Measurements from ENCODE around the gene ARAP1. TPM values are rescaled to one million over a fixed set of nuclear protein-coding genes. Genes with fewer than 3 reads are reported as not detected.

ARAP1 gene
- total RNA-seq, 1 donor from 2014 or later = 20.5 TPM

DNA sequence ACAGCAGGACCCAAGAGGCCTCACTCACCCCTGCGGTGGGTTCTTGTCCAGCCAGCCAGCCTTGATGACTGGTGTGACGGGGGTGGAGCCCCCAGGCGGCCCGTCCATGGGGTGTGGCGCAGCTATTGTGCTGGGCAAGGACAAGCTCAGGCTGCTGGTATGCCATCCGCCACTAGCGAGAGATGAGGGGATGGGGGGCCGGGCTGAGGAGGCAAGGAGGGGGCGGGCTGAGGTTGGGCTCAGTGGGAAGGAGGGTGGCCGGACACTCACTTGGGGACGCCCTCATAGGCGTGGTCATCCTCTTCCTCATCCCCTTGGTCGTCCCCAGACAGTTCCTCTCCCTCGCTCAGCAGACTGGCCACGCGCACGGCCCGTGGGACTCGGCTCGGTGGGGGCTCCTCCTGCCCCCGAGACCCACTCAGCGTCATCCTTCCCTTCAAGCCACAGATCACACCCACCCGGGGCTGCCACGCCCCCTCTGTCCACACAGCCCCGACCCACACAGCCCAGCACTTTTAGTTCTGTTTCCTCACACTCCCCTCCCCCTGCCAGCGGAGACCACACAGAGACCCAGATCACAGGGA is 39.9 kb downstream of the ARAP1 start:
- Mint-ChIP-seq H3K4me3 (ENCODE audit: unreplicated experiment) (no peak overlapping the region), H3K27ac (ENCODE audit: unreplicated experiment) (no peak overlapping the region), H3K9me3 (ENCODE audit: unreplicated experiment) (no peaks in the 10 kb centered on the region), H3K36me3 (ENCODE audit: unreplicated experiment) (no peaks in the 10 kb centered on the region), H3K27me3 (ENCODE audit: unreplicated experiment) (peaks cover 6% of the 10 kb centered on the region), H3K4me1 (ENCODE audit: low read depth, unreplicated experiment) (peaks cover 5% of the 10 kb centered on the region)
- no peak for DNase-seq
- TF ChIP-seq, protein P1, sequence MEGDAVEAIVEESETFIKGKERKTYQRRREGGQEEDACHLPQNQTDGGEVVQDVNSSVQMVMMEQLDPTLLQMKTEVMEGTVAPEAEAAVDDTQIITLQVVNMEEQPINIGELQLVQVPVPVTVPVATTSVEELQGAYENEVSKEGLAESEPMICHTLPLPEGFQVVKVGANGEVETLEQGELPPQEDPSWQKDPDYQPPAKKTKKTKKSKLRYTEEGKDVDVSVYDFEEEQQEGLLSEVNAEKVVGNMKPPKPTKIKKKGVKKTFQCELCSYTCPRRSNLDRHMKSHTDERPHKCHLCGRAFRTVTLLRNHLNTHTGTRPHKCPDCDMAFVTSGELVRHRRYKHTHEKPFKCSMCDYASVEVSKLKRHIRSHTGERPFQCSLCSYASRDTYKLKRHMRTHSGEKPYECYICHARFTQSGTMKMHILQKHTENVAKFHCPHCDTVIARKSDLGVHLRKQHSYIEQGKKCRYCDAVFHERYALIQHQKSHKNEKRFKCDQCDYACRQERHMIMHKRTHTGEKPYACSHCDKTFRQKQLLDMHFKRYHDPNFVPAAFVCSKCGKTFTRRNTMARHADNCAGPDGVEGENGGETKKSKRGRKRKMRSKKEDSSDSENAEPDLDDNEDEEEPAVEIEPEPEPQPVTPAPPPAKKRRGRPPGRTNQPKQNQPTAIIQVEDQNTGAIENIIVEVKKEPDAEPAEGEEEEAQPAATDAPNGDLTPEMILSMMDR (IDR thresholded peaks at IDR 0.05; ENCODE audit: partially characterized antibody, unreplicated experiment) = no peak

DNA sequence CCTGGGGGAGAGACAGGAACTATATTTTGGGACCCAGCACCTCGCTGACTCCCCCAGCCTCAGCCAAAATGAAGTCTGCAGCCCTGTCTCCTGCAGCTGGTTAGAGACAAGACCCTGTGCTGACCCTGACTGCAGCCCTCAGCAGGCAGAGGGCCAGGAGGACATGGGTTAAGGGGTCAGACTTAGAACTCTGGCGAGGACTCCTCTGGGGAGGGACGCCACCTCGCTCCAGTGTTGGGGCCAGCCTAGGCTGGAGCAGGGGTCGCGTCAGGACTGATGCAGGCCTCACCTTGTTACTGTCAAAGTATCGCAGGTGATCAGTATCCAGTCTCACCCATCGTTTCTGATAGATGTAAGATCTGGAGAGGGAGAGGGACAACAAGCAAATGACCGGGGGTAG is 41.1 kb downstream of the ARAP1 start:
- H3K4me1 Mint-ChIP-seq (ENCODE audit: low read depth, unreplicated experiment) = peaks cover 12% of the 10 kb centered on the region
- no peak overlapping the region for H3K4me3 Mint-ChIP-seq (ENCODE audit: unreplicated experiment)
- no peaks in the 10 kb centered on the region for H3K36me3 Mint-ChIP-seq (ENCODE audit: unreplicated experiment)
- peaks cover 10% of the 10 kb centered on the region for H3K27me3 Mint-ChIP-seq (ENCODE audit: unreplicated experiment)
- TF ChIP-seq, protein P1 (IDR thresholded peaks at IDR 0.05; ENCODE audit: partially characterized antibody, unreplicated experiment) = no peak
- no peaks in the 10 kb centered on the region for H3K9me3 Mint-ChIP-seq (ENCODE audit: unreplicated experiment)
- no peak for DNase-seq
- no peak overlapping the region for H3K27ac Mint-ChIP-seq (ENCODE audit: unreplicated experiment)

DNA sequence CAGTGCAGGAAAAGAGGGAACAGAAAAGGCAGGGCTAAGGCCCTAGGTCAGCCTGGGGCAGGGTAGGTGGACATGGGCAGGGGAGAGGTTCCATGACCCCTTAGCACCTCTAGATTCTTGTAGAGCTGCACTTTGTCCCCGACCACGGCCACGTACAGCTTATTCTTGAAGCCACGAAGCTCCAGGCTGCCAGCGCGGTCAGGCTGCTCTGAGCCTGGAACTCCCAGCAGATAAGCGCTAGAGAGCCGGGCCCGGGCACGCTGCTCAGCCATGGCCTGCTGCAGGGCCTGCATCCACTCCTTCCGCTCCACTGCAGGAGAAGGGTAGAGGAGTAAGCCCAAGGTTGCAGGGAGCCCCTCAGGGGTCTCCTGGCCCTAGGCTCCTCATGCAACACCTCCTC is 41.9 kb downstream of the ARAP1 start:
- Mint-ChIP-seq H3K27ac (ENCODE audit: unreplicated experiment) (no peak overlapping the region), H3K4me1 (ENCODE audit: low read depth, unreplicated experiment) (peaks cover 13% of the 10 kb centered on the region)
- TF ChIP-seq, protein P1 (IDR thresholded peaks at IDR 0.05; ENCODE audit: partially characterized antibody, unreplicated experiment) = no peak

DNA sequence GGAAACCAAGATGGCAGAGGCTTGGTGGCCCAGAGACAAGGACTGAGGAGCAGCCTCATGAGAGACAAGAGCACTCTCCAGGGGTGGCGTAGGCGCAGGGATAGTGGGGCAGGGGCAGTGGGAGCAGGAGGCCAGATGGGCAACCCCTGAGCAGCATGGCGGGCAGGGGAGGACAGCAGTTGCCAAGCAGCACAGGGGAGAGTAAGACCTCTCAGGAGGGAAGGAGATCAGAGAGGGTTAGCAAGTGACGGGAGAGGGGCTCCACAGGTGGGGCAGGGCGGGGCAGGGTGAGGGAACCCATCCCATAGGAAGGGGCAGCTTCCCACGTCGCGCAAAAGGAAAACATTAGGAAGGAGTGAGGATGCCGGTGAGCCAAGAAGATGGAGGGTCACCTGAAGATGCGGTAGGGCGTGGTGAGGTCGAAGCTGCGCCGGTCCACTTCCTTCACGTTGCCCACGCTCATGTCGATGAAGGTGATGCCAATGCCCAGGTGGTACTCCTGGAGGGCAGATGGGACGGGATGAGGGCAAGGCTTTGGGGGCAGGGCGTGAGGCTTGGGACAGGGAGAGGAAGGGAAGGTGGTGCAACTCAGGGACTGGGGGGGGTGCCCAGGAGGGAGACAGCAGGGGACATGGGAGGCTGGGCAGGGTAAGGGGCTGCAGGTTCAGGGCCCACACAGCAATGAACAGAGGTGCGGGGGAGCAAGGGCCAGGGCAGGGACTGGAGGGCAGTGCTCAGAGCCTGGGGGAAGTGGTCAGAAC is 42.5 kb downstream of the ARAP1 start:
- no peaks in the 10 kb centered on the region for H3K9me3 Mint-ChIP-seq (ENCODE audit: unreplicated experiment)
- peaks cover 14% of the 10 kb centered on the region for H3K27me3 Mint-ChIP-seq (ENCODE audit: unreplicated experiment)
- no peak overlapping the region for H3K27ac Mint-ChIP-seq (ENCODE audit: unreplicated experiment)
- no peaks in the 10 kb centered on the region for H3K36me3 Mint-ChIP-seq (ENCODE audit: unreplicated experiment)
- DNase-seq = no peak
- H3K4me3 Mint-ChIP-seq (ENCODE audit: unreplicated experiment) = no peak overlapping the region
- TF ChIP-seq, protein P1 (IDR thresholded peaks at IDR 0.05; ENCODE audit: partially characterized antibody, unreplicated experiment) = no peak
- peaks cover 16% of the 10 kb centered on the region for H3K4me1 Mint-ChIP-seq (ENCODE audit: low read depth, unreplicated experiment)

More for the DNA sequence above, 41.9 kb downstream of the ARAP1 start:
- no peak for DNase-seq
- H3K4me3 Mint-ChIP-seq (ENCODE audit: unreplicated experiment) = no peak overlapping the region
- H3K36me3 Mint-ChIP-seq (ENCODE audit: unreplicated experiment) = no peaks in the 10 kb centered on the region
- peaks cover 12% of the 10 kb centered on the region for H3K27me3 Mint-ChIP-seq (ENCODE audit: unreplicated experiment)
- no peaks in the 10 kb centered on the region for H3K9me3 Mint-ChIP-seq (ENCODE audit: unreplicated experiment)

DNA sequence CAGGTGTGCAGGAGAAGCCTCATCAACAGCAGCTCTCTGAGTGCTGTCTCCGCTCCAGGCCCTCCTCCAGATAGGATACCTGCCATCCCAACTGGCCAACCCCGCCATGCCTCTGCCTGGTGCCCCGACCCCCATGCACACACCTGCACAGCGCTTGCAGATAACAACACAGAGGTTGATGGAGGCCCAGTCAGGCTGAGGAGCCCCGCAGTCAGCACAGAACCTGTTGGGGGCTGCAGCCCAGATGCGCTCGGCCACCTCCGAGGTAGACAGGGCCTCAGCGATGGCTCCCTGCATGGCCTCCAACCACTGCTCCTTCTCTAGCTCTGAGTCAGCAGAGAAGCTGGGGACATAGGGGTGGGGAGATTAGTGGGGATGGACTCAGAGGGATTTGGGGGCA is 45.2 kb downstream of the ARAP1 start:
- no peak for DNase-seq
- Mint-ChIP-seq H3K36me3 (ENCODE audit: unreplicated experiment) (no peaks in the 10 kb centered on the region), H3K27me3 (ENCODE audit: unreplicated experiment) (peaks cover 14% of the 10 kb centered on the region), H3K4me1 (ENCODE audit: low read depth, unreplicated experiment) (peaks cover 14% of the 10 kb centered on the region), H3K9me3 (ENCODE audit: unreplicated experiment) (peaks cover 2% of the 10 kb centered on the region), H3K4me3 (ENCODE audit: unreplicated experiment) (no peak overlapping the region), H3K27ac (ENCODE audit: unreplicated experiment) (no peak overlapping the region)
- TF ChIP-seq, protein P1 (IDR thresholded peaks at IDR 0.05; ENCODE audit: partially characterized antibody, unreplicated experiment) = no peak

Data from glutamatergic neuron (in vitro differentiated cells).